Mesothelial cell of epicardium (in vitro differentiated cells): Measurements from ENCODE around the gene FOLR2. TPM values are rescaled to one million over a fixed set of nuclear protein-coding genes. Genes with fewer than 3 reads are reported as not detected.
"Not testable (repeated sequence)": the region's sequence is repeated elsewhere in the genome, so short reads cannot be mapped to it uniquely, and the experiment has no call there.

Experiments used
- DNase-seq, 2 experiments: peaks; one replicate each; pipeline ENCODE4 v3.0.0; 2021; ENCODE audit warnings: low spot score in 2 of 2; ENCODE audit not compliant: unreplicated experiment in 2 of 2
- H3K27ac Mint-ChIP-seq: 2 replicates; pipeline ENCODE4 v1.8.0; 2021; ENCODE audit warnings: mixed read lengths
- H3K27me3 Mint-ChIP-seq: 2 replicates; pipeline ENCODE4 v1.8.0; 2021; ENCODE audit warnings: low read depth, mixed read lengths
- H3K36me3 Mint-ChIP-seq: 2 replicates; pipeline ENCODE4 v1.8.0; 2021; ENCODE audit warnings: mixed read lengths
- H3K4me1 Mint-ChIP-seq: 2 replicates; pipeline ENCODE4 v1.8.0; 2021; ENCODE audit warnings: mixed read lengths
- H3K4me3 Mint-ChIP-seq: 2 replicates; pipeline ENCODE4 v1.8.0; 2021; ENCODE audit warnings: mild to moderate bottlenecking, moderate library complexity, mixed read lengths
- H3K9me3 Mint-ChIP-seq: 2 replicates; pipeline ENCODE4 v1.8.0; 2021; ENCODE audit warnings: mixed read lengths
- CTCF ChIP-seq: fragments of 200-600 bp; sonication (generic); IDR thresholded peaks from one replicate; pipeline ENCODE4 v1.5.0; 2021; ENCODE audit warnings: antibody characterized with exemption; ENCODE audit not compliant: unreplicated experiment
- total RNA-seq: library from RNA; stranded (reverse); gene quantifications from 3 replicates; pipeline ENCODE4 v1.2.1, GENCODE V29; 2021

The FOLR2 gene
- total RNA-seq, 1 donor from 2014 or later = not detected

- Mint-ChIP-seq H3K36me3 (no peaks in the 10 kb centered on the region), H3K27me3 (no peaks in the 10 kb centered on the region), H3K4me1 (peaks cover 22% of the 10 kb centered on the region), H3K4me3 (no peak overlapping the region), H3K27ac (no peak overlapping the region), H3K9me3 (no peaks in the 10 kb centered on the region)
- TF ChIP-seq CTCF = no peak
- peak in 1 of 2 experiments; percentile 36 for DNase-seq
These were observed 25.9 kb upstream of the FOLR2 start for GRCh38 chr11:72190631-72191071.

GRCh38 chr11:72191961-72192381 is 24.6 kb upstream of the FOLR2 start, which contains the start of gene FOLR1:
Gene FOLR1, plus strand, starts transcription at chr11:72192140. Its CDS starts 34 bp downstream, at chr11:72192174.
- no peak within 1 kb of the TSS for H3K4me3 Mint-ChIP-seq
- no peaks in the 10 kb centered on the region for H3K27me3 Mint-ChIP-seq
- peaks cover 22% of the 10 kb centered on the region for H3K4me1 Mint-ChIP-seq
- no peaks in the 10 kb centered on the region for H3K36me3 Mint-ChIP-seq
- no peak within 1 kb of the TSS for H3K27ac Mint-ChIP-seq
- DNase-seq = no peak
- TF ChIP-seq CTCF = no peak
- no peaks in the 10 kb centered on the region for H3K9me3 Mint-ChIP-seq

DNA sequence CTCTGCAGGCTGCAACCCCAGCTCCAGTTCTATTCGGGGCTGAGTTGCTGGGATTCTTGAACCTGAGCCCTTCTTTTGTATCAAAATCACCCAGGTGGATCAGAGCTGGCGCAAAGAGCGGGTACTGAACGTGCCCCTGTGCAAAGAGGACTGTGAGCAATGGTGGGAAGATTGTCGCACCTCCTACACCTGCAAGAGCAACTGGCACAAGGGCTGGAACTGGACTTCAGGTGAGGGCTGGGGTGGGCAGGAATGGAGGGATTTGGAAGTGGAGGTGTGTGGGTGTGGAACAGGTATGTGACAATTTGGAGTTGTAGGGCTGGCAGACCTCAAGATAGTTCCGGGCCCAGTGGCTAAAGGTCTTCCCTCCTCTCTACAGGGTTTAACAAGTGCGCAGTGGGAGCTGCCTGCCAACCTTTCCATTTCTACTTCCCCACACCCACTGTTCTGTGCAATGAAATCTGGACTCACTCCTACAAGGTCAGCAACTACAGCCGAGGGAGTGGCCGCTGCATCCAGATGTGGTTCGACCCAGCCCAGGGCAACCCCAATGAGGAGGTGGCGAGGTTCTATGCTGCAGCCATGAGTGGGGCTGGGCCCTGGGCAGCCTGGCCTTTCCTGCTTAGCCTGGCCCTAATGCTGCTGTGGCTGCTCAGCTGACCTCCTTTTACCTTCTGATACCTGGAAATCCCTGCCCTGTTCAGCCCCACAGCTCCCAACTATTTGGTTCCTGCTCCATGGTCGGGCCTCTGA is 20.9 kb upstream of the FOLR2 start:
- Mint-ChIP-seq H3K36me3 (no peaks in the 10 kb centered on the region), H3K4me3 (no peak overlapping the region), H3K4me1 (peaks cover 6% of the 10 kb centered on the region), H3K27me3 (no peaks in the 10 kb centered on the region), H3K27ac (no peak overlapping the region), H3K9me3 (no peaks in the 10 kb centered on the region)
- TF ChIP-seq CTCF = no peak
- DNase-seq = peak in 1 of 2 experiments; percentile 29

DNA sequence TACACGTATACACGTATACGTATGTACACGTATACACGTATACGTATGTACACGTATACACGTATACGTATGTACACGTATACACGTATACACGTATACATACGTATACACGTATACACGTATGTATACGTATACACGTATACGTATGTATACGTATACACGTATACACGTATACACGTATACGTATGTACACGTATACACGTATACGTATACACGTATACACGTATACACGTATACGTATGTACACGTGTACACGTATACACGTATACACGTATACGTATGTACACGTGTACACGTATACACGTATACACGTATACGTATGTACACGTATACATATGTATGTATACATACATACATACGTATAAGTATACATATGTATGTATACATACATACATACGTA is 15.1 kb upstream of the FOLR2 start:
- not testable (repeated sequence) for H3K36me3 Mint-ChIP-seq, H3K9me3 Mint-ChIP-seq, H3K4me3 Mint-ChIP-seq, DNase-seq, H3K4me1 Mint-ChIP-seq, H3K27me3 Mint-ChIP-seq, H3K27ac Mint-ChIP-seq

DNA sequence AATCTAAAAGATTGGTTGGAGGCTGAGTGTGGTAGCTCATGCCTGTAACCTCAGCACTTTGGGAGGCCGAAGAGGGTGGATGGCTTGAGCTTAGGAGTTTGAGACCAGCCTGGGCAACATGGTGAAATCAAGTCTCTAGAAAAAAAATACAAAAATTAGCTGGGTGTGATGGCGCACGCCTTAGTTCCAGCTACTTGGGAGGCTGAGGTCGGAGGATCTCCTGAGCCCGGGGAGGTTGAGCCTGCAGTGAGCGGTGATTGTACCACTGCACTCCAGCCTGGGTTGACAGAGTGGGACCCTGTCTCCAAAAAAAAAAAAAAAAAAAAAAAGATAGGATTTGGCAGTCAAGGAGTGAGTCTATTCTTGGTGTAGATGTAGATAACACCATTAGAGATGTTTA is 14.0 kb upstream of the FOLR2 start:
- Mint-ChIP-seq H3K9me3 (no peaks in the 10 kb centered on the region), H3K4me3 (no peak overlapping the region), H3K4me1 (no peaks in the 10 kb centered on the region), H3K36me3 (no peaks in the 10 kb centered on the region), H3K27me3 (no peaks in the 10 kb centered on the region), H3K27ac (no peak overlapping the region)
- DNase-seq = no peak
- TF ChIP-seq CTCF = no peak

GRCh38 chr11:72203163-72203562 is 13.4 kb upstream of the FOLR2 start:
- H3K27ac Mint-ChIP-seq = no peak overlapping the region
- no peak for TF ChIP-seq CTCF
- DNase-seq = no peak
- H3K4me3 Mint-ChIP-seq = no peak overlapping the region
- no peaks in the 10 kb centered on the region for H3K4me1 Mint-ChIP-seq
- H3K9me3 Mint-ChIP-seq = no peaks in the 10 kb centered on the region
- no peaks in the 10 kb centered on the region for H3K27me3 Mint-ChIP-seq
- no peaks in the 10 kb centered on the region for H3K36me3 Mint-ChIP-seq
